ENCODE data around the gene MRTFB.
A peak's percentile ranks its signal among the peaks of the same experiment; 100 is the strongest.

MRTFB gene

GRCh38 chr16:14223632-14224031 lies 152.5 kb downstream of the MRTFB start:
- DNase-seq: no peak
- no peak overlapping the region for H3K4me3 ChIP-seq (ENCODE audit: low read depth, low read length)
- H3K36me3 ChIP-seq (replicated peaks): no peaks in the 10 kb centered on the region
- no peak for TF ChIP-seq CTCF (IDR thresholded peaks at IDR 0.05; ENCODE audit: low read depth, low read length, missing control alignments)
- no peaks in the 10 kb centered on the region for H3K27me3 ChIP-seq (replicated peaks)
- in situ Hi-C loops (cut with HindIII; ENCODE audit: low pct_ligation_motif_present, low sequenced_read_pairs): no loop called here
- H3K27ac ChIP-seq: no peak overlapping the region

- no peak overlapping the region for H3K4me3 ChIP-seq (ENCODE audit: low read depth, low read length)
- DNase-seq: no peak
- H3K36me3 ChIP-seq (replicated peaks): no peaks in the 10 kb centered on the region
- TF ChIP-seq CTCF (IDR thresholded peaks at IDR 0.05; ENCODE audit: low read depth, low read length, missing control alignments): no peak
- in situ Hi-C loops (cut with HindIII; ENCODE audit: low pct_ligation_motif_present, low sequenced_read_pairs): no loop called here
- no peaks in the 10 kb centered on the region for H3K27me3 ChIP-seq (replicated peaks)
- no peak overlapping the region for H3K27ac ChIP-seq
Measured at GRCh38 chr16:14225457-14225856, 154.3 kb downstream of the MRTFB start.

- Histone ChIP-seq H3K27me3 (replicated peaks) (no peaks in the 10 kb centered on the region), H3K4me3 (ENCODE audit: low read depth, low read length) (no peak overlapping the region), H3K27ac (peak overlapping the region; percentile 0), H3K36me3 (replicated peaks) (no peaks in the 10 kb centered on the region)
- in situ Hi-C loops (cut with HindIII; ENCODE audit: low pct_ligation_motif_present, low sequenced_read_pairs): no loop called here
- no peak for TF ChIP-seq CTCF (IDR thresholded peaks at IDR 0.05; ENCODE audit: low read depth, low read length, missing control alignments)
- no peak for DNase-seq
Measured at GRCh38 chr16:14232106-14232864, 161.2 kb downstream of the MRTFB start.

- no peak overlapping the region for H3K4me3 ChIP-seq (ENCODE audit: low read depth, low read length)
- no peak for DNase-seq
- H3K27me3 ChIP-seq (replicated peaks): no peaks in the 10 kb centered on the region
- TF ChIP-seq CTCF (IDR thresholded peaks at IDR 0.05; ENCODE audit: low read depth, low read length, missing control alignments): no peak
- no peak overlapping the region for H3K27ac ChIP-seq
- in situ Hi-C loops (cut with HindIII; ENCODE audit: low pct_ligation_motif_present, low sequenced_read_pairs): no loop called here
- H3K36me3 ChIP-seq (replicated peaks): no peaks in the 10 kb centered on the region
Measured at GRCh38 chr16:14236401-14236800, 165.3 kb downstream of the MRTFB start.

DNA sequence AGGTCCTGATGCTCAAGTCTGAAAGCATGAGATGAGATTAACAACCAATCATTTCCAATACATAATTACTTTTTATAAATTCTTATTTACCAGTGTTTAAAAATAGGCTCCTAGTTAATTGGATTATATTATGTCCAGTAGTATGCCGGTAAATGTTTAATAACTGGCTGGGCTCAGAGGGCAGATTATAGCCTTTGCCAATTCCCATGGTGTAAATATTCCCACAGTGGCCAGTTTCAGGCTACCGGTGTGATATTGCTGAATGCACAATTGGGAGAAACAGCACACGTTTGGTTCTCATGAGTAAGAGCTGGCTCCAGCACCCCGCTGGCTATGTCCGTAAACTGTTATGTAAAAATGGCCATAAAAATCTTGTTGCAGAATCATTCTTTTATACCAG lies 167.6 kb downstream of the MRTFB start:
- Histone ChIP-seq H3K27me3 (replicated peaks) (no peaks in the 10 kb centered on the region), H3K36me3 (replicated peaks) (no peaks in the 10 kb centered on the region), H3K27ac (no peak overlapping the region), H3K4me3 (ENCODE audit: low read depth, low read length) (no peak overlapping the region)
- DNase-seq: no peak
- in situ Hi-C loops (cut with HindIII; ENCODE audit: low pct_ligation_motif_present, low sequenced_read_pairs): no loop called here
- TF ChIP-seq CTCF (IDR thresholded peaks at IDR 0.05; ENCODE audit: low read depth, low read length, missing control alignments): no peak

DNA sequence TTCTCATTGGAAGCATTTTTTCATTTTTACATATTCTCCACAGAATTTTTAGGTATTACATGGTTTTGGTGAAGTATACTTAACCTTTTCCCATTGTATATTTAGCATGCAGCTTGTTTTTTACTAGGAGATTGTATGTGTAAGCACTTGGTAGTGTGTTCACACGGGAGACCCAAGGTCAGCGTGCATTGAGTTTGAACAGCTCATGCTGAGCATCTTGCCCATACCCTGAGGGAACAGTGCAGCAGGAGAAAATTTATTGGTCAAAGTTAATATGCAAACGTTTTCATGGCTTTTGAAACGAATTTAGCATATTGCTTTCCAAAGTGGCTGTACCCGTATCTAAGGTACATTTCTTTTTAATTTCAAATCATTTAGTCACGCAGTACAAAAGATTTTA lies 168.7 kb downstream of the MRTFB start:
- DNase-seq: no peak
- no peak overlapping the region for H3K4me3 ChIP-seq (ENCODE audit: low read depth, low read length)
- H3K36me3 ChIP-seq (replicated peaks): no peaks in the 10 kb centered on the region
- H3K27me3 ChIP-seq (replicated peaks): no peaks in the 10 kb centered on the region
- TF ChIP-seq CTCF (IDR thresholded peaks at IDR 0.05; ENCODE audit: low read depth, low read length, missing control alignments): no peak
- in situ Hi-C loops (cut with HindIII; ENCODE audit: low pct_ligation_motif_present, low sequenced_read_pairs): no loop called here
- H3K27ac ChIP-seq: no peak overlapping the region
